LNCaP clone FGC (cell line): ENCODE results near the gene NDUFB7.
"Not testable (repeated sequence)": the region's sequence is repeated elsewhere in the genome, so short reads cannot be mapped to it uniquely, and the experiment has no call there.

ENCODE experiments used
- DNase-seq: peaks from one replicate; pipeline ENCODE4 v3.0.0-alpha.2; 2011; ENCODE audit warnings: low read depth
- H3K4me3 ChIP-seq: 2 replicates; pipeline ENCODE4 v1.5.1; 2011; ENCODE audit warnings: mild to moderate bottlenecking, low read depth, low read length, control low read depth
- CTCF ChIP-seq: IDR thresholded peaks from 2 replicates; pipeline ENCODE4 v1.5.1; 2012; ENCODE audit warnings: mild to moderate bottlenecking; ENCODE audit not compliant: control insufficient read depth, insufficient read depth; ENCODE audit errors: extremely low read depth

The NDUFB7 gene

GRCh38 chr19:14551134-14552005, 20.5 kb downstream of the NDUFB7 start:
- H3K4me3 ChIP-seq, DNase-seq: not testable (repeated sequence)
- TF ChIP-seq CTCF = peak; percentile 32

GRCh38 chr19:14550201-14550754, 21.6 kb downstream of the NDUFB7 start:
- no peak for TF ChIP-seq CTCF
- DNase-seq = peak; percentile 96
- H3K4me3 ChIP-seq = peak overlapping the region; percentile 30

GRCh38 chr19:14545716-14546082, 26.2 kb downstream of the NDUFB7 start:
- no peak overlapping the region for H3K4me3 ChIP-seq
- DNase-seq = no peak
- TF ChIP-seq CTCF = no peak

- H3K4me3 ChIP-seq = no peak overlapping the region
- DNase-seq = no peak
- no peak for TF ChIP-seq CTCF
Observed at GRCh38 chr19:14544977-14545715, 26.7 kb downstream of the NDUFB7 start.

- no peak for DNase-seq
- no peak for TF ChIP-seq CTCF
- H3K4me3 ChIP-seq = no peak overlapping the region
Observed at GRCh38 chr19:14544047-14544446, 27.8 kb downstream of the NDUFB7 start.

GRCh38 chr19:14542711-14543328, 29.0 kb downstream of the NDUFB7 start:
- DNase-seq = no peak
- H3K4me3 ChIP-seq = no peak overlapping the region
- TF ChIP-seq CTCF = no peak

- H3K4me3 ChIP-seq, DNase-seq: not testable (repeated sequence)
Observed at GRCh38 chr19:14541979-14542378, 29.9 kb downstream of the NDUFB7 start.
